Muscle of leg (tissue), 11 donors: Measurements from ENCODE around the gene TTLL3. TPM values are rescaled to one million over a fixed set of nuclear protein-coding genes. Genes with fewer than 3 reads are reported as not detected.
"Not testable (repeated sequence)": the region's sequence is repeated elsewhere in the genome, so short reads cannot be mapped to it uniquely, and the experiment has no call there.

Experiments
- DNase-seq: peaks from one replicate; pipeline ENCODE4 v3.0.0; 2013
- H3K27ac ChIP-seq: one replicate; pipeline ENCODE4 v1.5.1; 2013; ENCODE audit warnings: mild to moderate bottlenecking, low read length, control low read depth
- H3K27me3 ChIP-seq: one replicate; pipeline ENCODE4 v1.6.1; 2013; ENCODE audit warnings: low read length; ENCODE audit not compliant: control insufficient read depth, insufficient read depth
- H3K36me3 ChIP-seq: one replicate; pipeline ENCODE4 v1.6.1; 2013; ENCODE audit warnings: low read length; ENCODE audit not compliant: control insufficient read depth, insufficient read depth
- H3K4me1 ChIP-seq: one replicate; pipeline ENCODE4 v1.6.1; 2013; ENCODE audit warnings: low read length; ENCODE audit not compliant: control insufficient read depth, insufficient read depth
- H3K4me3 ChIP-seq: one replicate; pipeline ENCODE4 v1.5.1; 2013; ENCODE audit warnings: low read length, control low read depth
- H3K9me3 ChIP-seq: replicated peaks from 2 replicates; pipeline ENCODE4 v1.6.1; 2013; ENCODE audit warnings: low read depth, low read length; ENCODE audit not compliant: control insufficient read depth
- WGBS: methylation state at CpG from one replicate; pipeline ENCODE4 v1.1.5; 2013; ENCODE audit warnings: missing lambda C conversion rate; ENCODE audit not compliant: insufficient coverage; 5-methylcytosine and 5-hydroxymethylcytosine counted together
- polyA plus RNA-seq, 8 donors: library from polyadenylated mRNA; unstranded; fragments of 120-200 nt; gene quantifications; one replicate each; pipeline versions ENCODE4 v1.2.1 to v1.2.3, GENCODE V29; 2013; ENCODE audit warnings: inconsistent platforms in 1 of 8, low replicate concordance in 1 of 8; ENCODE audit not compliant: insufficient read length in 8 of 8, insufficient read depth in 1 of 8
- total RNA-seq: library from RNA; stranded (reverse); fragments of 120-200 nt; gene quantifications from one replicate; pipeline ENCODE4 v1.2.4, GENCODE V29; 2013

TTLL3 gene
- total and polyA plus RNA-seq, 9 donors, result 12.6 to 35.7 (median 23.8) TPM

- WGBS, result 38% methylated on average over 10 of the region's 16 CpGs
- Histone ChIP-seq H3K4me3 (no peak overlapping the region), H3K4me1 (peaks cover 31% of the 10 kb centered on the region)
Observed at GRCh38 chr3:9864200-9864927, 54.3 kb downstream of the TTLL3 start.

GRCh38 chr3:9865125-9865637, 55.1 kb downstream of the TTLL3 start:
- peak overlapping the region; percentile 77 for H3K27ac ChIP-seq
- H3K4me3 ChIP-seq, H3K9me3 ChIP-seq, DNase-seq, H3K27me3 ChIP-seq, H3K36me3 ChIP-seq: not testable (repeated sequence)
- 67% methylated on average over 2 of the region's 10 CpGs for WGBS
- peaks cover 31% of the 10 kb centered on the region for H3K4me1 ChIP-seq

More at GRCh38 chr3:9864200-9864927, 54.3 kb downstream of the TTLL3 start:
- Histone ChIP-seq H3K36me3 (no peaks in the 10 kb centered on the region), H3K9me3 (no peaks in the 10 kb centered on the region), H3K27ac (peak overlapping the region; percentile 77), H3K27me3 (no peaks in the 10 kb centered on the region)
- peak; percentile 90 for DNase-seq

- no peaks in the 10 kb centered on the region for H3K36me3 ChIP-seq
- H3K4me3 ChIP-seq, result no peak overlapping the region
- no peaks in the 10 kb centered on the region for H3K9me3 ChIP-seq
- WGBS, result 52% methylated on average over 2 of the region's 8 CpGs
- peaks cover 31% of the 10 kb centered on the region for H3K4me1 ChIP-seq
- no peaks in the 10 kb centered on the region for H3K27me3 ChIP-seq
- DNase-seq, result no peak
- H3K27ac ChIP-seq, result no peak overlapping the region
Observed at GRCh38 chr3:9866639-9867038, 56.6 kb downstream of the TTLL3 start.

GRCh38 chr3:9867106-9867505, 57.0 kb downstream of the TTLL3 start:
- Histone ChIP-seq H3K4me1 (peaks cover 31% of the 10 kb centered on the region), H3K27me3 (no peaks in the 10 kb centered on the region), H3K27ac (no peak overlapping the region), H3K36me3 (no peaks in the 10 kb centered on the region), H3K9me3 (no peaks in the 10 kb centered on the region), H3K4me3 (no peak overlapping the region)
- no peak for DNase-seq
- WGBS, result 87% methylated on average over 6 of the region's 12 CpGs

- no peak overlapping the region for H3K27ac ChIP-seq
- no peaks in the 10 kb centered on the region for H3K9me3 ChIP-seq
- no peak overlapping the region for H3K4me3 ChIP-seq
- DNase-seq, result no peak
- peaks cover 5% of the 10 kb centered on the region for H3K4me1 ChIP-seq
- 79% methylated on average over 5 of the region's 5 CpGs for WGBS
- no peaks in the 10 kb centered on the region for H3K27me3 ChIP-seq
- no peaks in the 10 kb centered on the region for H3K36me3 ChIP-seq
Observed at GRCh38 chr3:9869955-9870354, 59.9 kb downstream of the TTLL3 start.

GRCh38 chr3:9870978-9871377, 60.9 kb downstream of the TTLL3 start:
- Histone ChIP-seq H3K9me3 (no peaks in the 10 kb centered on the region), H3K4me3 (no peak overlapping the region), H3K36me3 (no peaks in the 10 kb centered on the region), H3K27ac (no peak overlapping the region), H3K4me1 (no peaks in the 10 kb centered on the region), H3K27me3 (no peaks in the 10 kb centered on the region)
- DNase-seq, result no peak
- no CpG with 5 or more reads among the region's 1 CpG for WGBS

- H3K27ac ChIP-seq, H3K4me1 ChIP-seq, H3K36me3 ChIP-seq, H3K27me3 ChIP-seq, DNase-seq, H3K9me3 ChIP-seq, H3K4me3 ChIP-seq: not testable (repeated sequence)
- 100% methylated on average over 2 of the region's 5 CpGs for WGBS
Observed at GRCh38 chr3:9872067-9872466, 62.0 kb downstream of the TTLL3 start.

GRCh38 chr3:9875448-9875847, 65.4 kb downstream of the TTLL3 start:
- no peaks in the 10 kb centered on the region for H3K36me3 ChIP-seq
- no peaks in the 10 kb centered on the region for H3K4me1 ChIP-seq
- DNase-seq, result no peak
- H3K4me3 ChIP-seq, result no peak overlapping the region
- no peak overlapping the region for H3K27ac ChIP-seq
- H3K27me3 ChIP-seq, result no peaks in the 10 kb centered on the region
- no peaks in the 10 kb centered on the region for H3K9me3 ChIP-seq

- DNase-seq, H3K27me3 ChIP-seq, H3K27ac ChIP-seq, H3K36me3 ChIP-seq, H3K4me1 ChIP-seq, H3K9me3 ChIP-seq, H3K4me3 ChIP-seq: not testable (repeated sequence)
- 100% methylated on average over 2 of the region's 4 CpGs for WGBS
Observed at GRCh38 chr3:9876255-9876654, 66.2 kb downstream of the TTLL3 start.

GRCh38 chr3:9876991-9877390, 66.9 kb downstream of the TTLL3 start:
- H3K36me3 ChIP-seq, result no peaks in the 10 kb centered on the region
- H3K27ac ChIP-seq, result no peak overlapping the region
- DNase-seq, result no peak
- no peaks in the 10 kb centered on the region for H3K4me1 ChIP-seq
- H3K27me3 ChIP-seq, result no peaks in the 10 kb centered on the region
- H3K4me3 ChIP-seq, result no peak overlapping the region
- 85% methylated on average over 11 of the region's 12 CpGs for WGBS
- no peaks in the 10 kb centered on the region for H3K9me3 ChIP-seq

GRCh38 chr3:9878700-9879099, 68.6 kb downstream of the TTLL3 start:
- Histone ChIP-seq H3K4me1 (peaks cover 2% of the 10 kb centered on the region), H3K9me3 (no peaks in the 10 kb centered on the region), H3K36me3 (no peaks in the 10 kb centered on the region), H3K4me3 (no peak overlapping the region), H3K27ac (no peak overlapping the region), H3K27me3 (no peaks in the 10 kb centered on the region)
- no peak for DNase-seq
- WGBS, result 42% methylated on average over 3 of the region's 5 CpGs
